BLaER1 (cell line): ENCODE data around the gene MGAT5.

Experiments
- H3K27ac ChIP-seq: shearing (Covaris generic); formaldehyde crosslinking; 2 replicates; pipeline ENCODE4 v1.8.1; 2022
- H3K27me3 ChIP-seq: shearing (Covaris generic); formaldehyde crosslinking; 2 replicates; pipeline ENCODE4 v1.8.1; 2022
- H3K36me3 ChIP-seq: shearing (Covaris generic); formaldehyde crosslinking; 2 replicates; pipeline ENCODE4 v1.8.1; 2022
- H3K4me1 ChIP-seq: shearing (Covaris generic); formaldehyde crosslinking; 2 replicates; pipeline ENCODE4 v1.8.1; 2022
- H3K4me2 ChIP-seq: shearing (Covaris generic); formaldehyde crosslinking; 2 replicates; pipeline ENCODE4 v1.8.1; 2022
- H3K4me3 ChIP-seq: shearing (Covaris generic); formaldehyde crosslinking; 2 replicates; pipeline ENCODE4 v1.8.1; 2022
- H3K9ac ChIP-seq: shearing (Covaris generic); formaldehyde crosslinking; 2 replicates; pipeline ENCODE4 v1.8.1; 2022
- H3K9me3 ChIP-seq: shearing (Covaris generic); formaldehyde crosslinking; 2 replicates; pipeline ENCODE4 v1.8.1; 2022
- H4K20me1 ChIP-seq: shearing (Covaris generic); formaldehyde crosslinking; 2 replicates; pipeline ENCODE4 v1.8.1; 2022
- Cebpa-rat ChIP-seq: shearing (Covaris generic); IDR thresholded peaks from 2 replicates; pipeline ENCODE4 v1.8.1; 2022

The MGAT5 gene, protein sequence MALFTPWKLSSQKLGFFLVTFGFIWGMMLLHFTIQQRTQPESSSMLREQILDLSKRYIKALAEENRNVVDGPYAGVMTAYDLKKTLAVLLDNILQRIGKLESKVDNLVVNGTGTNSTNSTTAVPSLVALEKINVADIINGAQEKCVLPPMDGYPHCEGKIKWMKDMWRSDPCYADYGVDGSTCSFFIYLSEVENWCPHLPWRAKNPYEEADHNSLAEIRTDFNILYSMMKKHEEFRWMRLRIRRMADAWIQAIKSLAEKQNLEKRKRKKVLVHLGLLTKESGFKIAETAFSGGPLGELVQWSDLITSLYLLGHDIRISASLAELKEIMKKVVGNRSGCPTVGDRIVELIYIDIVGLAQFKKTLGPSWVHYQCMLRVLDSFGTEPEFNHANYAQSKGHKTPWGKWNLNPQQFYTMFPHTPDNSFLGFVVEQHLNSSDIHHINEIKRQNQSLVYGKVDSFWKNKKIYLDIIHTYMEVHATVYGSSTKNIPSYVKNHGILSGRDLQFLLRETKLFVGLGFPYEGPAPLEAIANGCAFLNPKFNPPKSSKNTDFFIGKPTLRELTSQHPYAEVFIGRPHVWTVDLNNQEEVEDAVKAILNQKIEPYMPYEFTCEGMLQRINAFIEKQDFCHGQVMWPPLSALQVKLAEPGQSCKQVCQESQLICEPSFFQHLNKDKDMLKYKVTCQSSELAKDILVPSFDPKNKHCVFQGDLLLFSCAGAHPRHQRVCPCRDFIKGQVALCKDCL

DNA sequence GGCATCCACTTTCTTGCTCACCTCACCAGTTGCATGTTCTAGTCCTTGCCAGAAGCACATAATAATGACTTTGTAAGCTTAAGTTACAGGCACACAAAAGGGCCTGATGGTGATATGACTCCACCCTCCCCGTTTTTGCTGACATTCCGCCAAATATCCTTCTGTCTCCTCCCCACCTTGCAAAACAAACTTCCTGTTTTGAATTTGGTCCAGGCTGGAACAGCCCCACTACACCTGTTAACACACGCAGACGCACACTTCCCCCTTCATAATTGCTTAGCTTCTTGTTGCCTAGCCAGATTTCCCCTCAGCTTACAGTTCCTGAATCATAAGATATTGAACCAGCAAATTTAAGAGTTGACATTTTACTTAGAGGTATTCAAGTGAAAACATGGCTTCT lies at the start of gene MGAT5:
MGAT5 (plus strand) TSS at position 269 of the 400 bp plus-strand sequence. CDS start 332 bp downstream, outside the sequence.
- H3K36me3 ChIP-seq = peaks cover 66% of the 10 kb centered on the region
- no peak for TF ChIP-seq Cebpa-rat
- peak within 1 kb of the TSS; percentile 3; the same call in 1 of the 2 replicates for H3K27ac ChIP-seq
- no peaks in the 10 kb centered on the region for H3K27me3 ChIP-seq
- peak within 1 kb of the TSS; percentile 89; the same call in 1 of the 2 replicates for H3K4me2 ChIP-seq
- no peaks in the 10 kb centered on the region for H3K9me3 ChIP-seq
- H3K9ac ChIP-seq = no peak within 1 kb of the TSS
- peaks cover 52% of the 10 kb centered on the region; the same call in 1 of the 2 replicates for H4K20me1 ChIP-seq
- H3K4me3 ChIP-seq = no peak within 1 kb of the TSS
- peaks cover 97% of the 10 kb centered on the region for H3K4me1 ChIP-seq

DNA sequence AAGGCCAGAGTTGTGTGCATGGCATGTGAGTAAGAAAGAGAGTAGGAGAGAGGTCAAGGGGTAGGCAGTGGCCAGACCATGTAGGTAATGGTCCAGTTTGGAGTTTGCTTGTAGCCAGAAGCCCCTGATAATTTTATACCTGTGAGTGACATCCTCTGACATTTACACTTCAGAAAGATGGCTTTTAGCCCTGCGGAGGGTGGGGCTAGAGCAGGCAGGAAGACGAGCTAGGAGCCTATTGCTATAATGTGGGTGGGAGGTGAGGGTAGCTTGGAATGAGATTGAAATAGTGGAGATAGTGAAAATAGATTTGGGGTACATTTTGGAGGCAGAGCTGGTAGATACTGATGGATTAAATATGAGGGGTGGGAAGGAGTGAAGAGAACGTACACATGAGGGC lies 48.8 kb upstream of the MGAT5 start:
- H3K9ac ChIP-seq = no peak overlapping the region
- H3K9me3 ChIP-seq = no peaks in the 10 kb centered on the region
- peaks cover 89% of the 10 kb centered on the region for H4K20me1 ChIP-seq
- peaks cover 87% of the 10 kb centered on the region for H3K4me1 ChIP-seq
- peak overlapping the region; percentile 43 for H3K4me2 ChIP-seq
- no peak for TF ChIP-seq Cebpa-rat
- H3K27ac ChIP-seq = 0 out of 2 replicates have a peak overlapping the region, but pooled peaks have one; percentile 38
- H3K27me3 ChIP-seq = no peaks in the 10 kb centered on the region
- H3K4me3 ChIP-seq = no peak overlapping the region
- peaks cover 37% of the 10 kb centered on the region for H3K36me3 ChIP-seq

DNA sequence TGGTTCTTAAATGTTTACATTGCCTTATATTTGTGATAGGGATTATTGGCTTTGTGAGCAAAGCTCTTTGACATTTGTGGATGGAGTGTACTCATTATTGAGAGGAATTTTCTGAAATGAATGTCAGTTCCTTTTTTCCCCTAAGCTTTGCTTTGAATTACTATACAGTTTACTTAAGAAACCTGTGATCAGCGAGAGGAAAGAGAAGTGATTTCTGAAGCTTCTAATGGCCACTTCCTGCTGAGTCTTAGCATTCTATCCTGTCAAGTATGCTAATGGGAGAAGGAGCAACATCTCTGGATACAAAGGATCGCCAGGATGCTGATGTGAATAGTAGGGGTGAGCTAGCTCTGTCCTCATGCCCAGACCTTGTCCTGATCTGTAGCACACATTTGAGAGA lies 47.8 kb upstream of the MGAT5 start:
- Histone ChIP-seq H3K27ac (no peak overlapping the region), H3K9me3 (no peaks in the 10 kb centered on the region), H3K36me3 (peaks cover 28% of the 10 kb centered on the region), H3K4me1 (peaks cover 77% of the 10 kb centered on the region), H3K4me2 (peak overlapping the region; percentile 43), H3K4me3 (no peak overlapping the region), H3K9ac (no peak overlapping the region), H3K27me3 (no peaks in the 10 kb centered on the region), H4K20me1 (peaks cover 79% of the 10 kb centered on the region)
- TF ChIP-seq Cebpa-rat = no peak

- peak overlapping the region; percentile 43 for H3K4me2 ChIP-seq
- peaks cover 28% of the 10 kb centered on the region for H3K36me3 ChIP-seq
- no peaks in the 10 kb centered on the region for H3K27me3 ChIP-seq
- peaks cover 72% of the 10 kb centered on the region for H3K4me1 ChIP-seq
- no peak for TF ChIP-seq Cebpa-rat
- no peak overlapping the region for H3K9ac ChIP-seq
- H4K20me1 ChIP-seq = peaks cover 74% of the 10 kb centered on the region
- H3K9me3 ChIP-seq = no peaks in the 10 kb centered on the region
- no peak overlapping the region for H3K4me3 ChIP-seq
- H3K27ac ChIP-seq = no peak overlapping the region
These were observed 47.3 kb upstream of the MGAT5 start for GRCh38 chr2:134206573-134206972.

- TF ChIP-seq Cebpa-rat = no peak
- Histone ChIP-seq H3K27ac (no peak overlapping the region; the same call in 1 of the 2 replicates), H3K4me3 (no peak overlapping the region), H3K36me3 (peaks cover 29% of the 10 kb centered on the region), H3K27me3 (no peaks in the 10 kb centered on the region), H3K4me2 (peak overlapping the region; percentile 48), H3K9me3 (no peaks in the 10 kb centered on the region), H3K4me1 (peaks cover 64% of the 10 kb centered on the region), H4K20me1 (peaks cover 67% of the 10 kb centered on the region), H3K9ac (no peak overlapping the region)
These were observed 46.2 kb upstream of the MGAT5 start for GRCh38 chr2:134207589-134208209.

- Histone ChIP-seq H3K27me3 (no peaks in the 10 kb centered on the region), H3K9me3 (peaks cover 4% of the 10 kb centered on the region), H3K4me2 (peak overlapping the region; percentile 48), H3K4me3 (no peak overlapping the region), H3K9ac (no peak overlapping the region), H3K27ac (no peak overlapping the region), H4K20me1 (peaks cover 67% of the 10 kb centered on the region), H3K36me3 (peaks cover 36% of the 10 kb centered on the region), H3K4me1 (peaks cover 59% of the 10 kb centered on the region)
- TF ChIP-seq Cebpa-rat = no peak
These were observed 45.0 kb upstream of the MGAT5 start for GRCh38 chr2:134208825-134209224.

DNA sequence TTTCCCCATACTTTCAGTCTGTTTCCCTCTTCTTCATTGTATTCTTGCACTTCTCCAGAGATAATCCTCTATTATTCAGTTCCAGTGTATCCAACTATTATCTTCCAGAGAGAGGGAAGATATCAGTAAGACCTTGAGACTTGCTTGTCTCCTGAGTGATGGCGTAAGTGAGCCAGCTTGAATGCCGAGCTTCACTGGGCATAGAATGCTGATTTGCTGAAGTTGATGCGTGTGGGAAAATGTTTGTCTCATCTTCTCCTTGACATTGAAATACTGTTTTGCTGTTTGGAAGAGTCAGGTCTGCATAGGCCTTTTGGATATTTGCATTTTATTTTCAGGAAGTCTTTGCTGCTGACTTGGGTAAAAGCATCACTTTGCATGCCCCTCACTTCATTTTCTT lies 41.1 kb upstream of the MGAT5 start:
- H3K4me1 ChIP-seq = peaks cover 42% of the 10 kb centered on the region
- peaks cover 18% of the 10 kb centered on the region for H3K9me3 ChIP-seq
- peaks cover 67% of the 10 kb centered on the region for H4K20me1 ChIP-seq
- no peak overlapping the region for H3K9ac ChIP-seq
- H3K4me2 ChIP-seq = peak overlapping the region; percentile 33
- peaks cover 42% of the 10 kb centered on the region for H3K36me3 ChIP-seq
- no peak overlapping the region for H3K27ac ChIP-seq
- no peaks in the 10 kb centered on the region for H3K27me3 ChIP-seq
- H3K4me3 ChIP-seq = no peak overlapping the region
- TF ChIP-seq Cebpa-rat = no peak

- H3K9ac ChIP-seq = no peak overlapping the region
- H3K4me2 ChIP-seq = peak overlapping the region; percentile 52
These were observed 37.6 kb upstream of the MGAT5 start for GRCh38 chr2:134216152-134216829.

DNA sequence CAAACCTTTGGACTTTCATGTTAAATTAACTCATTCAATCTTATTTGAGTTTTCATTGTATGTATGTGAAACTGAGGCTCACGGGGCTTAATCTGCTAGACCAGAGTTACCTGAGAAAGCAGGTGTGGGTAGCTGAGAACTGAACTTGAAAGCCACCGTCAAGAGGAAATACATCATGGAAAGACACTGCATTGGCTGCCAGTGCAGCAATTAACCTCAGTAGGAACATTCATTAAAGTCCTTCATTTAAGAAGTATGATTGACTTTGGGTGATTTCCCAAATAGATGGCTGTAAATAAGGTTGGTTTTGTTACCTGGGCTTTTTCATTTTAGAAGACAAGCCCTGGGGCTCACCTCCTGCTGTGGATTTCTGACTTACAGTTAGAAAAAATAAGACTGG lies 36.5 kb upstream of the MGAT5 start:
- Histone ChIP-seq H3K4me2 (peak overlapping the region; percentile 52), H4K20me1 (peaks cover 100% of the 10 kb centered on the region), H3K9me3 (peaks cover 26% of the 10 kb centered on the region), H3K4me1 (peaks cover 63% of the 10 kb centered on the region), H3K27ac (no peak overlapping the region), H3K9ac (no peak overlapping the region), H3K27me3 (no peaks in the 10 kb centered on the region), H3K36me3 (peaks cover 55% of the 10 kb centered on the region), H3K4me3 (no peak overlapping the region)
- TF ChIP-seq Cebpa-rat = no peak

More at GRCh38 chr2:134216152-134216829, 37.6 kb upstream of the MGAT5 start:
- Histone ChIP-seq H3K36me3 (peaks cover 55% of the 10 kb centered on the region), H4K20me1 (peaks cover 90% of the 10 kb centered on the region), H3K4me3 (no peak overlapping the region), H3K27ac (no peak overlapping the region), H3K9me3 (peaks cover 26% of the 10 kb centered on the region), H3K27me3 (no peaks in the 10 kb centered on the region), H3K4me1 (peaks cover 64% of the 10 kb centered on the region)
- TF ChIP-seq Cebpa-rat = no peak
